ENCODE measurements around the gene UGT2A1.

GRCh38 chr4:69650872-69651271, 2.2 kb downstream of the UGT2A1 start:
- TF ChIP-seq EZH2phosphoT487 (IDR thresholded peaks at IDR 0.05; ENCODE audit: borderline replicate concordance, low read depth, low read length) = no peak
- TF ChIP-seq CTCF (conservative IDR thresholded peaks at IDR 0.05; ENCODE audit: low read length) = no peak

Measured in OCI-LY7 (cell line).